NCI-H2107 treated with DMSO at 0.1 percent for 48 hours (cell line): ENCODE results near the gene FFAR3.

Experiments used
- DNase-seq: peaks from one replicate; lab custom pipeline; 2025; ENCODE audit not compliant: unreplicated experiment; lab: John Stamatoyannopoulos, UW

FFAR3 gene

DNA sequence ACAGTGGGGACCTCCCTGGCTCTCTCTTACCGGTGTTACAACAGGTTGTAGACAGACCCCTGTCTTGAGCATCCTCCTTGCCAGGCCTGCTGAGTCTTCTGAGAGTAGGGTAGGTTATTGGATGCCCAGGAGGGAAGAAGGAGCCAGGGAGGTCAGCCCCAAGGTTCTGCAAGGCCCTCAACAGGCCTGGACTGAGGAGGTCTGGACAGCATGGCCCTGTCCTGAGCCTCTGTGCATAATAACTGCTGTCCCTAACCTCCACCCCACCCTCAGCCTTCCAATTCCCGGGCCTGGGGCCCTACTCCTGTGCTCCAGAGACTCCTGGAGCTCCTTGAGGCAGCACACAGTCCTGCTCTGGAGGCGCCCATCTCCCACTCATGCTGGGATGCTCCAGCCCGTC, 28.9 kb upstream of the FFAR3 start:
- DNase-seq = no peak

DNA sequence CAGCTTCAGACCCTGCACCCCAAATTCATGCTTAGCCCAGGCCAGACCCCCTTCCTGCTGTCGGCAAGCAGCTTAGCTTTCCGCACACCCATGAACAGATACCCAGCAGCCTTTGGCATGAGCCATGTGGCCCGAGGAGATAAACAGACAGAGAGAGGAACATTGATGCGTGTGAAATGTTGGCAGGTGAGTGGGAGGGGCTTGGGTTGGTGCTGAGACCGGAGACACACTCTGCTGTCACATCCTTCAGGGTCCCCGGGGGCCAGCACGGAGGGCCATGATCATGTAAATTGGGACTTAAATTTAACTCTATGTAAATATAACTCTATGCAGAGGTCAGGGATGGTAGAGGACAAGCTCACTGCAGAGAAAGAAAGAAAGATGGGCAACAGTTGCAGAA, 27.8 kb upstream of the FFAR3 start:
- no peak for DNase-seq

DNA sequence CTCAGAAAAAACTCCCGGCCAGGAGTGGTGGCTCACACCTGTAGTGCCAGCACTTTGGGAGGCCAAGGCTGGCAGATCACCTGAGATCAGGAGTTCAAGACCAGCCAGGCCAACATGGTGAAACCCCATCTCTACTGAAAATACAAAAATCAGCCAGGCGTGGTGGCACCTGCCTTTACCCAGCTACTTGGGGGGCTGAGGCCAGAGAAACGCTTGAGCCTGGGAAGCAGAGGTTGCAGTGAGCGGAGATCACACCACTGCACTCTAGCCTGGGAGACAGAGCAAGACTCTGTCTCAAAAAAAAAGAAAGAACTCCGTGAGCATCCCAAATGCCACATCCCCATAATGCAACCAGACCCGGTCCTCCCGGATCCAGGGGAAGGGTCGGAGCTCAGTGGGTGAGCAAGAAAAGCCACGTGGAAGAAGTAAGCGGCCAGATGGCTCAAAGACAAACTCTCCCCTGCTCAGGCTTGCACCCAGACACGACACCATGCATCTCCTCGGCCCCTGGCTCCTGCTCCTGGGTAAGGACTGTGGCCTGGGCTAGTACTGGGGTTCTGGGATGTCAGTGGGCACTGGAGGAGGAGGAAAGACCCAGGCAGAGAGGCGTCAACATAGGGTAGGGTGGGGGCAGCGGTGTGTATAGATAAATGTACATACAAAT, 26.6 kb upstream of the FFAR3 start:
- no peak for DNase-seq

GRCh38 chr19:35332817-35333216, 25.4 kb upstream of the FFAR3 start:
- no peak for DNase-seq

DNA sequence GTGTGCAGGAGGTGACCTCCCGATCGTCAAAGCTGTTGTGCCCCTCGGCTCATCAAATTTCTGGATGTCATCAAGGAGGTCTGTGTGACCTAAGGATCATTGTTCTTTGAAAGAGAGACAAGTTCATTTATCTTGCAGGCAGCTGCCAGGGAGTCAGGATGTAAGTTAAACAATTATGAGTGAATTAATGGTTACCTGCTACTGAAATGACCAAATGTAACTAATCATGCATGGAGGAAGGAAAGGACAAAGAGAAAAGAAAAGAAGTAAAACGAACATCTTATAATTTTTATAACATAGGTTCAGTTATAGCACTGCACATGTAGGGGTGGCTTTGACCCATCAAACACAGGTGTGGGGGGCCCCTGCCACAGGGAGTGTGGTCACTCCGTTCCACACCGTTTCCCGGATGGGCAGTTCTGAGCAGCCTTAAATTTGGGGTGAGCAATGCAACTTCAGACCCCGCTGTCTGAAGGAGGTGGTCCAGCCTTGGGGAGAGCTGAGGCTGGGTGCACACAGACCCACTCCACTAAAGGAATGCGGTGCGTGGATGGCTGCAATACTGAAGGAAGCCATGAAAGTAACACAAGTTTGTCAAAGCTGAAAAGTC, 24.0 kb upstream of the FFAR3 start:
- no peak for DNase-seq

DNA sequence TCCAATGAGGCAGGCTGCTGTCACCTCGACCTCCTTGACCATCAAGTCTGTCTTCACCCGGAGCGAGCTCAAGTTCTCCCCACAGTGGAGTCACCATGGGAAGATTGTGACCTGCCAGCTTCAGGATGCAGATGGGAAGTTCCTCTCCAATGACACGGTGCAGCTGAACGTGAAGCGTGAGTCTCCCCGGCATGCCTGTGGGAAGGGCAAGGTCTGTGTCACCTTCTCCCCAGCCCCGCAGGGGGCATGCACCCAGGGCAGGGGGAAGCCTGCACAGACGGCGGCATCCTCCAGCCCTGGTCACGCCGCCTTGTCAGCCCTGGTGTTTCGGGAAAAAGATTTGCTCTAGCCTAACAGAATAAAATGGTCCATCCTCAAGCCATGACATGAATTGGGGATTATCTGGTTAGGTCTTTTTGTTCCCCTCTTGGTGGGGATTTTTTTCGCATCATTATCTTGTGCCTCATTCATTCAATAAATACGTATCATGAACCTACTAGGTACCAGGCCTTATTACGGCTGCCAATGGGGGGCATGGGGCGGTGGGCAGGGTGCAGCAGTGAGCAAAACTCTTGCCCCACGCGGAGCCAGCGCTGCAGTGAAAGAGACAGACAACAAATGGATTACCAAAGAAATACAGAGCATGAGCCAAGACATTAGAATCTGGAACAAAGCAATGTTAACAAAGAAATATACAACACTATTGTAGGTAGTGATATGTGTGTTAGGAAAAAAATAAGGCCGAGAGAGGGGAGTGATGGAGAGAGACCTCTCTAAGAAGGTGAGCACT, 21.9 kb upstream of the FFAR3 start:
- DNase-seq = no peak

GRCh38 chr19:35337097-35337983, 20.9 kb upstream of the FFAR3 start:
- no peak for DNase-seq

DNA sequence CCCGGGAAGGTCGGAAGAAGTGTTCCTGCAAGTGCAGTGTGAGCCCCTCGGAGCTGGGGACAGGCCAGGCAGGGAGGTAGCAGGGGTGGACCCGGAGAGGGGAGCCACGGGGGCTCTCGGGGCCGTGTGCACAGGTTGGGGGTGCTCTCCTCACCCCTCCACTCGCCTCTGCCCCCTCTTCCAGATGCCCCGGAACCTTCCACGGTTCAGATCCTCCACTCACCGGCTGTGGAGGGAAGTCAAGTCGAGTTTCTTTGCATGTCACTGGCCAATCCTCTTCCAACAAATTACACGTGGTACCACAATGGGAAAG, 20.3 kb upstream of the FFAR3 start:
- no peak for DNase-seq

GRCh38 chr19:35340431-35340830, 17.8 kb upstream of the FFAR3 start:
- no peak for DNase-seq

DNA sequence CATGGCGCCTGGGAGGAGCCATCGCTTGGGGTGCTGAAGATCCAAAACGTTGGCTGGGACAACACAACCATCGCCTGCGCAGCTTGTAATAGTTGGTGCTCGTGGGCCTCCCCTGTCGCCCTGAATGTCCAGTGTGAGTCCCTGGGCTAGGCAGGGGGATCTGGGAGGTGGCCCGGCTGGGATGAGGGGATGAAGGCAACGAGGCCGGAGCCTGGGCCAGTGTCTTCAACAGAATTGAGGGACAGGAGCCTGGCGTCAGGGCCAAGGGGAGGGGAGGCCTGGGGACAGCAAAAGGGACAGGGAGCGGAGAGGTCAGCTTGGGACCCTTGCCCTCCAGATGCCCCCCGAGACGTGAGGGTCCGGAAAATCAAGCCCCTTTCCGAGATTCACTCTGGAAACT, 17.3 kb upstream of the FFAR3 start:
- DNase-seq = no peak

- no peak for DNase-seq
Observed at GRCh38 chr19:35341565-35342225, 16.6 kb upstream of the FFAR3 start.

GRCh38 chr19:35342430-35342829, 15.8 kb upstream of the FFAR3 start:
- DNase-seq = no peak

- no peak for DNase-seq
Observed at GRCh38 chr19:35344511-35345031, 13.7 kb upstream of the FFAR3 start.

DNA sequence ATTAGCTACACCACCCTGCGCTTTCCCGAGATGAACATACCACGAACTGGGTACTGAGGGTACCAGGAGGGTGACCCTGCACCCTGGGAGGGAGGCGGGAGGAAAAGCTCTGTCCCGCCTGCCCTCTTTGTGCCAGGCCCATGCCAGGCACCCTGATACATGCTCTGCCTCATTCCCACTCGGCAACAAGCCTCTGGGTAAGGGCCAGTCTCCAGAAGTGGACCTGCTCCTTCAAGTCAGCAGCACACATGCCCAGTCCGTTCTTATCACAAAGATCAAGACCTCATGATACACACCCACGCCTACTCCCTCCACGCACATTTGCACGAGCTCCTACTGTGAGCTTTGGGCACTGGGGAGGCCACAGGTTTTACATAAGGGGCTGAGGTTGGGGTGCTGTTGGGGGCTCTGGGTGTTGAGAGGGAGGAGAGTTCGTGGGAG, 12.6 kb upstream of the FFAR3 start:
- no peak for DNase-seq

- DNase-seq = no peak
Observed at GRCh38 chr19:35346193-35347052, 11.8 kb upstream of the FFAR3 start.

DNA sequence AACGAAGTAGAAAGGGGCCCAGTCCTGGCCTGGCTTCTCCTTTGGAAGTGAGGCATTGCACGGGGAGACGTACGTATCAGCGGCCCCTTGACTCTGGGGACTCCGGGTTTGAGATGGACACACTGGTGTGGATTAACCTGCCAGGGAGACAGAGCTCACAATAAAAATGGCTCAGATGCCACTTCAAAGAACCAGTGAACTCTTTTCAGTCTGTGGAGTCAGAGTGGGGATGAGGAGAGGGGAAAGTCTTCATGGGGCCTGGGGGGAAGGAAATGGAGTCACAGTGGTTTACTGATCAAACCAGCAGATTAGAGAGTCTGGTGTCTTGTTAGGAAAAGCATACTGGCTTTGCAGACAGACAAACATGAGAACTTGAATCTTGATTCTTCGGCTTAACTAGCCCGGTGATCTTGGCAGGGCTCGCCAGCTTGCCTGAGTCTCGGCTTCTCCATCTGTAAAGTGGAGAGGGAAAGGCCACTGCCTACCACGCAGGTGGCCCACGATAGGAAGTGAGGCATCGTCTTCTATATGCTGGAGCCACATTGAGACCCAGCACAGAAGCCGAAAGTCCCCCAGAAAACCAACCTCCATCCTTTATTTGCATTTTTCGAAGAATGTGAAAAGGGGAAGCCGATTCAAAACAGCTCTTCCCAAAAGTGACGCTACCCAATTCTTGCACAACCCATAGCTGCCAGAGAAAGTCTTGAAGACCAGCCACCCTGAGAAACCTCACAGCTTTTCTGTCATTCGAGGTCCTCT, 10.9 kb upstream of the FFAR3 start, which contains the start of gene FFAR1:
FFAR1 (plus strand) TSS at position 732 of the 759 bp plus-strand sequence. CDS start 3,650 bp downstream, outside the sequence.
- no peak for DNase-seq

- DNase-seq = no peak
Observed at GRCh38 chr19:35347930-35348298, 10.3 kb upstream of the FFAR3 start.

DNA sequence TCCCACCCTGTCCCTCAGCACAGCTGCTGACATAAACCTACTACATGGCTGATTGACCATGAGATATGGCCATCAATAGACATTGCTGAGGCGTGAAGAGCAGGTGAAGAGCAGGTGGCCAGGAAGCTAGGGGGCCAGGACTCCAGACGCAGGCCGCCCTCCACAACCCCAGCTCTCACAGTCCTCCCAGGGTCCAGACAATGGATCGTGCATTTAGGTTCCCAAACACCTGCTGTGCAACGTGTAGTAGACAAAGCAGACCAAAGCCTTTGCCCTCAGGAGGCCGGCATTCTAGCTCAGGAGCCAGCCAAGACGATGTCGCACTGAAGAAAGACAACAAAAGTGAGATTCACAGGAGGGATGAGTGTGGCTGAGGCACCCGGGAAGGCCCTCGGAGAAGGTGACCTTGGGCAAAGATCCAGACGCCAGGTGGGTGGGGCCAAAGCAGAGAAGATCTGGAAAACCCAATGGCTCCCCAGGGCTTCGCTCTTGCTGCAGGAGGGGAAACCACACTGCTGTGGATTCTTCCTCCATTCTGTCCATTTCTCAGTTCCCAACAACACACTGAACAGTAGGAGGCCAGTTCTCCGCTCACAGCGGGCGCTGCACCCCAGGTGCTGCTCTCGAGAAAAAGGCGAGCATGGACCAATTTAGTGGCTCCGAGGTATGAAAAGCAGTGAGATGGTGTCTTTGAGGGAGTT, 9.2 kb upstream of the FFAR3 start:
- no peak for DNase-seq
